D721Med (cell line): ENCODE measurements around the gene TARBP2.

Source experiments
- DNase-seq: peaks from one replicate; pipeline ENCODE4 v3.0.0; 2011; ENCODE audit warnings: low spot score; ENCODE audit not compliant: insufficient read length
- FAIRE-seq: peaks from 2 replicates; lab custom pipeline; 2011; peaks lifted over from hg19 to GRCh38; lab: Jason Lieb, UNC
- CTCF ChIP-seq: IDR thresholded peaks from 2 replicates; pipeline ENCODE4 v1.5.1; 2012; ENCODE audit warnings: mild to moderate bottlenecking, control low read depth; ENCODE audit not compliant: insufficient read depth; ENCODE audit errors: missing control alignments

Gene TARBP2

GRCh38 chr12:53506881-53507602, 6.0 kb downstream of the TARBP2 start, which contains the start of gene NPFF:
NPFF (minus strand) TSS chr12:53507484; CDS start chr12:53507474, 10 bp downstream.
- no peak for TF ChIP-seq CTCF
- FAIRE-seq (no peak), DNase-seq (no peak)

DNA sequence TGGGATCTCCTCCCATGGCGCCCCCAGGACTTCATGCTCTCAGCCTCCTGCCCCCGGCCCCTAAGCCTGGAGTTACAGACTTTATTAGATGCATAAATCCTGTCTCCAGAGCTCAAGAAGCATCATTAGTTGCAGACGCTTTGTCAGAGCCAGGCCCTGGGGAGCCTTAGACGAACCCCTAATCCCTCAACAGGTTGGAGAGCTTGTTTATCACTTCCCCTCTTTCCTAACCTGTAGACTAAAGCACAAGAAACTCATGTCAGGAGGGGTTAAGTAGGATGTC, 6.5 kb downstream of the TARBP2 start:
- DNase-seq (no peak), FAIRE-seq (no peak)
- no peak for TF ChIP-seq CTCF

GRCh38 chr12:53508534-53509170, 7.6 kb downstream of the TARBP2 start:
- FAIRE-seq (no peak), DNase-seq (peak; percentile 77)
- TF ChIP-seq CTCF: peak; percentile 99

DNA sequence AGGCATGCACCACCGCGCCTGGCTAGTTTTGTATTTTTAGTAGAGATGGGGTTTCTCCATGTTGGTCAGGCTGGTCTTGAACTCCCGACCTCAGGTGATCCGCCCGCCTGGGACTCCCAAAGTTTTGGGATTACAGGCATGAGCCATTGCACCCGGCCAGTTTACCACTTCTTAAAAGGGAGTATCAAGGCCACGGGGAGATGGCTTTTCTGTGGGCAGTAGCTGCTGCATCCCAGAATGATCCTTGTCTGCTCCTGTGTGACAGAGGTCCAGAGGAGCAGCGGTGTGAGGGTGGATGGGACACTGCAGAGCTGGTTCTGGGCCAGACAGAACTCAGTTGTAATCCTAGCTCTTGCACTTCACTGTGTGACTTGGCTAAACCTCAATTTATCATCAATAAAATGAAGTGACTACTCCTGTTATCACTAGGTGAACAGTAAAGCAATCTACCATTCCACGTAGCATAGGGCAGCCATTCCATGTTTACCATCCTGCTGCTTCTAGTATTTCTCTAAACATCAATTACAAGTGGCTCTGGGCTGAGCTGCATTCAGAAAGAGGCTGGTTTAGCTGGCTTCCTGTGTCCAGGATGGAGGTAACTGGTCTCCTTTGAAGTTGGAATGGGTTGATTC, 9.2 kb downstream of the TARBP2 start:
- no peak for FAIRE-seq
- no peak for DNase-seq

DNA sequence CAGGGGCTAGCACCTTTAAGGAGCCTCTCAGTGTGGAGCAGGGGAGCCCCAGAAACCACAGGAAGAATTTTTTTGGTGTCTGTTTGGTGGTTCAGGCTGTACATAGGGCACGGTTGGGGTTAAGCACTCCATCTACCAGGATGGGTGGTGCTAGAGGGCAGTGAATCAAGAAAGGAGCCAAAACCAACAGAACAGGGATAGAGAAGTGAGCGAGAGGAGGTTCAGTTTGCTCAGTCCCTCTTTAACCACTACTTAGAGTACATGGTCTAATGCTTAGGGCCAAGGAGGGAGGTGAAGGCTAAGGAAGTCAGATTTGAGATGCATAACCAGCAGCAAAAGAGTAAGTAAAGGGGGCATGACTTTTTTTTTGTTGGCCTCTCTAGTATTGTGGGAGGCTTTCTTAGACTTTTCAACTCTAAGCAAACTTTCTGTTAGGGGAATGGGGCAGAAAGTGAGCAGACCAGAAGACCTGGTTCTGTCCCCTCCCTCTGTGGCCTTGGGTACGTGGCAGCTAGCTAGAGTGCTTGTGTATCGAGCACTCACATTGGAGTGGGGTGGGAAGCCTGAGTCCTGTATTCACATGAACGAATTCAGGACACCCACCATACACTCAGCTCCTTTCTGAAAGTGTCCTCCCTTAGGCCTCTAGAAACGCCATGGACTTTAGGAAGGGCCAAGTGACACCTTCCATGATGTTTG, 12.8 kb downstream of the TARBP2 start:
- no peak for TF ChIP-seq CTCF
- no peak for DNase-seq
- FAIRE-seq: no peak

More for the DNA sequence above, 9.2 kb downstream of the TARBP2 start:
- TF ChIP-seq CTCF: no peak

DNA sequence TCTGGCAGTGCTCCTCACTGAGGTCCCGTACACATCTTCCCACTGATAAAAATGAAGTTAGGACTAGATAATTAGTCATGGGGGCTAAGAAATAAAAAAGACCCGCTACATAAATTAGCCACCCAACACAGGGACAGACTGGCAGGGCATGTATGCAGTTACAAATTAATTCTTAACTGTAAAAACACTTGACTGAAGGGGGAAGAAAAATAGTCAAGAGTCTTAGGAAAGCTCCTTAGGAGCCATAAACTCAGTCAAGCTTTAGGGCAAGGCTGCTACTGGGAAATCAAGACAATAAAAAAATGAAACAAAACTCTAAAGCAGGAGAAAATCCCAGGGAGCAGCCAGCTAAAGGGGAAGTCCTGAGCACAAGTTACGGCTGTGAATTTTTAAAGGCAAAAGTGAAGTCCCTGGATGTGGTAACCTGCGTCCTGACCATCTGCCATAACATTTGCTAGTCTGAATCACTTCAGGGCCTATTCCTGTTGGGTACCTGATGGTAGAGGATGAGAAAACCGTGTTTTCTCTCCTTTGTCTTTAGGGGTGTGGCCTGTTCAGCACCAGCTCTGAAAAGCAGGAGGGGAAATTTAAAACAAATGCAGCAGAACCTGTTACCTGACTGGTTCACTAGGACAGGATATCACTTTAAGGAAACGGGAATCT, 13.7 kb downstream of the TARBP2 start:
- FAIRE-seq (no peak), DNase-seq (no peak)
- TF ChIP-seq CTCF: no peak
